Right lobe of liver (tissue), 6 donors: ENCODE measurements around the gene FGF5. TPM values are rescaled to one million over a fixed set of nuclear protein-coding genes. Genes with fewer than 3 reads are reported as not detected.

Source experiments
- ATAC-seq, 4 donors: fragments of 200-7000 bp; cut with Tn5 transposase; one replicate each; pipeline ENCODE4 v1.9.1; 2020; ENCODE audit warnings: mild to moderate bottlenecking in 4 of 4, moderate library complexity in 4 of 4
- DNase-seq, 3 donors: peaks; one replicate each; pipeline ENCODE4 v3.0.0-alpha.2; 2020
- H3K27ac ChIP-seq, 3 donors: fragments of 200-600 bp; one replicate each; pipeline ENCODE4 v1.8.0; 2022
- H3K27me3 ChIP-seq, 2 donors: fragments of 200-600 bp; one replicate each; pipeline ENCODE4 v1.8.0; 2022
- H3K36me3 ChIP-seq, 4 donors: fragments of 200-600 bp; sonication (generic) in 1 of 4; one replicate each; pipeline versions ENCODE4 v1.5.1 to v1.8.0; 2017 to 2022; ENCODE audit warnings: control low read depth in 1 of 4
- H3K4me1 ChIP-seq, 4 donors: fragments of 200-600 bp; sonication (generic) in 1 of 4; one replicate each; pipeline versions ENCODE4 v1.5.1 to v1.8.0; 2017 to 2022; ENCODE audit warnings: control low read depth in 1 of 4
- H3K4me3 ChIP-seq, 3 donors: fragments of 200-600 bp; one replicate each; pipeline ENCODE4 v1.8.0; 2022
- H3K9me3 ChIP-seq, 4 donors: fragments of 200-600 bp; sonication (generic) in 1 of 4; one replicate each; pipeline versions ENCODE4 v1.5.1 to v1.8.0; 2017 to 2022; ENCODE audit warnings: control low read depth in 1 of 4
- POLR2A ChIP-seq: fragments of 450-650 bp; IDR thresholded peaks from one replicate; pipeline ENCODE4 v1.6.1; 2017; ENCODE audit warnings: antibody characterized with exemption, mild to moderate bottlenecking
- WGBS: methylation state at CpG from one replicate; pipeline ENCODE4 v1.1.6; 2018; ENCODE audit warnings: low coverage, low lambda C conversion rate; ENCODE audit not compliant: insufficient coverage; ENCODE audit errors: missing lambda C conversion rate; 5-methylcytosine and 5-hydroxymethylcytosine counted together
- intact Hi-C, 2 donors: fragments of 100-400 bp; cut with DNase I; formaldehyde crosslinking; loops; one replicate each; pipeline versions ENCODE4 v1.11.2 to v1.14.1; 2022
- total RNA-seq, 6 experiments: library from RNA; depleted of rRNA in 2 of 6; stranded (reverse); fragments of >200 nt in 2 of 6; fragmentation: NEBNext Ultra II Directional in 3 of 6; extraction: Animal tissue kit (Norgen Biotek cat#: 25700) in 3 of 6; gene quantifications; one replicate each; pipeline versions ENCODE4 v1.1.0 to v1.2.4, GENCODE V29; 2016 to 2023
- TF ChIP-seq, protein P1 (sequence below), 4 donors: fragments of 200-600 bp in 3 of 4; fragments of 450-650 bp in 1 of 4; IDR thresholded peaks; one replicate each; pipeline versions ENCODE4 v1.5.1 to v1.8.0; 2016 to 2022; ENCODE audit warnings: antibody characterized with exemption in 4 of 4, mild to moderate bottlenecking in 2 of 4
- donor health status: DM: no; HTN: yes; CAD: no.
- donor health status: DM: no; HTN: no; CAD: no.
- donor health status: DM: no; HTN: no; CAD: no.
- donor health status: DM: no; HTN: yes; CAD: no.
- donor health status: DM: no; HTN: yes; CAD: no.

Gene FGF5
- total RNA-seq, 6 experiments from 2014 or later = not detected

DNA sequence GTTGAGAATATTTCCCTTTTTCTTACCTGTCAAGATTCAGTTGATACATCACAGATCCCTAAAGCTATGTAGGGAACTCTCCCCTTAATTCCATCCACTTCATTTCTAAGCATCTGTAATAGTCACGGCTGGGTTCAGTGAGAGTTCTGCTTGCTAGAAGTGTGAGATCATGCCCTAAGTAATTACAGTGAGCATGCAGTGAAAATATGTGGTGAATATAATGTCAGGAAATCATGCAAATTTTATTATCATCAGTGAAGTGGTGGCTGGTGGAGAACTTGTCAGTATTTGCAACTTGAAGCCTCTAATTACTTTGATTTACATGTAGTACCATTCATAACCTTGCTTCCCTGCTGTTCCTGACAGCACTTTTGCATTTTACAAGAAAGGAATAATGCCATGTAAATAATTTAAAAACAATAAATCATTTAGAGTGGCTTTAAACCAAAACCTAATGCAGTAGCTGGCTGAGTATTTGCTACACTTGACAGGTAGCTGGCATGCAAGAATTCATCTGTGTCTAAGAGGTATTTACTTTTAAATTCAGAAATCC, 40.8 kb downstream of the FGF5 start:
- DNase-seq = no peak
- peaks cover 0 to 5% of the 10 kb centered on the region in 2 donors for H3K27me3 ChIP-seq
- H3K27ac ChIP-seq = no peak overlapping the region
- H3K9me3 ChIP-seq = no peaks in the 10 kb centered on the region
- H3K36me3 ChIP-seq = no peaks in the 10 kb centered on the region
- H3K4me3 ChIP-seq = no peak overlapping the region
- TF ChIP-seq POLR2A = no peak
- TF ChIP-seq, protein P1, sequence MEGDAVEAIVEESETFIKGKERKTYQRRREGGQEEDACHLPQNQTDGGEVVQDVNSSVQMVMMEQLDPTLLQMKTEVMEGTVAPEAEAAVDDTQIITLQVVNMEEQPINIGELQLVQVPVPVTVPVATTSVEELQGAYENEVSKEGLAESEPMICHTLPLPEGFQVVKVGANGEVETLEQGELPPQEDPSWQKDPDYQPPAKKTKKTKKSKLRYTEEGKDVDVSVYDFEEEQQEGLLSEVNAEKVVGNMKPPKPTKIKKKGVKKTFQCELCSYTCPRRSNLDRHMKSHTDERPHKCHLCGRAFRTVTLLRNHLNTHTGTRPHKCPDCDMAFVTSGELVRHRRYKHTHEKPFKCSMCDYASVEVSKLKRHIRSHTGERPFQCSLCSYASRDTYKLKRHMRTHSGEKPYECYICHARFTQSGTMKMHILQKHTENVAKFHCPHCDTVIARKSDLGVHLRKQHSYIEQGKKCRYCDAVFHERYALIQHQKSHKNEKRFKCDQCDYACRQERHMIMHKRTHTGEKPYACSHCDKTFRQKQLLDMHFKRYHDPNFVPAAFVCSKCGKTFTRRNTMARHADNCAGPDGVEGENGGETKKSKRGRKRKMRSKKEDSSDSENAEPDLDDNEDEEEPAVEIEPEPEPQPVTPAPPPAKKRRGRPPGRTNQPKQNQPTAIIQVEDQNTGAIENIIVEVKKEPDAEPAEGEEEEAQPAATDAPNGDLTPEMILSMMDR (IDR thresholded peaks at IDR 0.05) = no peak
- H3K4me1 ChIP-seq = no peaks in the 10 kb centered on the region
- ATAC-seq = no peak
- intact Hi-C loops = no loop called here
- WGBS = 38% methylated on average over 1 of the region's 1 CpG

DNA sequence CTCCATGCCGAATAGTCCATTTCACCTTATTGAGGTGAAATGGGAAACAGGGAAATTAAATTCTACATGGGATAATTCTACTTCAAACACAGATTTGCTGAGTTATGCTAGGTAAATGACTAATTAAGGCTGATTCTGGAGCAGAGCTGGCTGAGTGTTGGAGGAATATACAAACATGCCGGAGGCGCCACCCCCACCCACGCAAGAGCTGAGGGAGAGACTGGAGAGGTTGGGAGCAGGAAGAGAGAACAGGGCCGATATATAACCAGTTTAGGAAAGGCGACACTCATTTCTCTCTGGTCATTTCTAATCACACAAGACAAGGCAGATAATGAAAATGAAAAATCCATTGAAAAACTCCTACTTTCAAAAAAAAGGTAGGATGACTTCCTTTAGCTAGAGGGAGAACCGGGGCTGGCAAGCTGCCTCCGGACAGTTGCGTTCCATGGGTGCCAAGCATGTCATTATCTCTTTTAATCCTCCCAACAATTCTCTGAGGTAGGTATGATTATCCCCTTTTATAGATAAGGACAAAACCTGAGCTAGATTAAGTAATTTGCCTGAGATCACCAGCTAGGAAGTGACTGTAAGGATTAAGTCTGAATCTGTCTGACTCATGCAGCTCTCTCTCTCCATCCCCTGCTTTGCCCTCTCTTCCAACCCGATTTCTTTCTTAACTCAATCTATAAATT, 41.5 kb downstream of the FGF5 start:
- DNase-seq = no peak

DNA sequence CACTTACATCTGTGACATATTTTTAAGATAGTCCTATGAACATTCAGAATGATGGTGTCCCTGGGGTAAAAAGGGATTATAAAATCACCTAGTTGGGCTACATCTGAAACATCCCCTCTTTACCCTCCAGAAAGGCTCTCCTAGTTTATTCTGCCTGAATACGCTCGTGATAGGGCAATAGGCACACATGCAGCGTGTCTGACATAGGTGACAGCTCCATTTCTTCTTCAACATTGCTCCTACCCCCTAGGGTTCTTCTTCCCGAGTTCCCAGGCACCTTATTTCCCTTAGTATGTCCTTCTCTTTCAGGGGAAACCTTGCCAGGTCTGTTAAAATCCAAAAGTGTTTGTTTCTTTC, 42.0 kb downstream of the FGF5 start:
- DNase-seq (no peak), ATAC-seq (no peak)
- Histone ChIP-seq H3K4me3 (no peak overlapping the region), H3K27ac (no peak overlapping the region), H3K4me1 (no peaks in the 10 kb centered on the region), H3K9me3 (no peaks in the 10 kb centered on the region), H3K36me3 (no peaks in the 10 kb centered on the region), H3K27me3 (peaks cover 0 to 5% of the 10 kb centered on the region in 2 donors)
- intact Hi-C loops = no loop called here
- TF ChIP-seq POLR2A = no peak
- TF ChIP-seq, protein P1 (IDR thresholded peaks at IDR 0.05) = no peak
- WGBS = 23% methylated on average over 3 of the region's 4 CpGs

More for the DNA sequence above, 41.5 kb downstream of the FGF5 start:
- Histone ChIP-seq H3K9me3 (no peaks in the 10 kb centered on the region), H3K27ac (no peak overlapping the region), H3K4me3 (no peak overlapping the region), H3K4me1 (no peaks in the 10 kb centered on the region), H3K27me3 (peaks cover 0 to 5% of the 10 kb centered on the region in 2 donors), H3K36me3 (no peaks in the 10 kb centered on the region)
- TF ChIP-seq, protein P1 (IDR thresholded peaks at IDR 0.05) = no peak
- no peak for TF ChIP-seq POLR2A
- no peak for ATAC-seq
- intact Hi-C loops = no loop called here
- 39% methylated on average over 10 of the region's 10 CpGs for WGBS

DNA sequence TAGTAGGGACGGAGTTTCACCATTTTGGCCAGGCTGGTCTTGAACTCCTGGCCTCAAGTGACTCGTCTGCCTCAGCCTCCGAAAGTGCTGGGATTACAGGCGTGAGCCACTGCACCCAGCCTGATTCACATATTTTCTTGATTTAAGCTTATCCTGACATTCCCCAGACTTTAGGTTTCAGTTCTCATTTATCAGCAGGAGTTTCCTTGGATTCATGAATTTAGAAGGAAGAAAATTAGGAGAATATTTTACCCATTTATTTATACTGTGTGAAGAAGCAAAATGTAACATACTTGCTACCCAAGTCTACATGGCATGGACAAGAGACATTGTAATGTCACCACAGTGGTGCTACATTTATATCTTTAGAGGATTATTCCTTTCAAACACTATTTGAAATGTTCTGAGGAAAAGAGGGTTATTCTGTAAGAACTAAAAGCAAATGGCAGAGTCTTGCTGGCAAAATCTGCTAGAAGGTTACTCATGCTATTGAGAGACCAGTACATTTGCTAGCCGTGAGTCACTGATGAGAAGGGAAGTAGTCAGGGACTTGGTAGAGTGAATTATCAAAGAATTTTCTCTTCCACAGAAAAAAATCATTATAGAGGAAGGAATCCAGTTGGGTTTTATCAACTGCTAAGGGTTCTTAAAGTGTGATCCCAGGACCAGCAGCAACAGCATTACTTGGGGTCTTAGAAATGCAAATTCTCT, 43.0 kb downstream of the FGF5 start:
- Histone ChIP-seq H3K4me3 (no peak overlapping the region), H3K27me3 (peaks cover 0 to 5% of the 10 kb centered on the region in 2 donors), H3K27ac (no peak overlapping the region), H3K4me1 (no peaks in the 10 kb centered on the region), H3K9me3 (no peaks in the 10 kb centered on the region), H3K36me3 (no peaks in the 10 kb centered on the region)
- DNase-seq (no peak), ATAC-seq (no peak)
- WGBS = 29% methylated on average over 4 of the region's 5 CpGs
- intact Hi-C loops = no loop called here
- no peak for TF ChIP-seq POLR2A
- TF ChIP-seq, protein P1 (IDR thresholded peaks at IDR 0.05) = no peak
